HG03280 (cell line): Measurements from ENCODE around the gene FBXO9.

Source experiments
- ATAC-seq: cut with Tn5 transposase; IDR thresholded peaks from one replicate; pipeline ENCODE4 v1.9.1; 2021; ENCODE audit warnings: mild to moderate bottlenecking, moderate library complexity; ENCODE audit not compliant: unreplicated experiment

The FBXO9 gene

GRCh38 chr6:53065266-53066076, at the start of gene FBXO9:
TSS of gene FBXO9 (plus strand) at chr6:53065404. CDS start at chr6:53065790, 386 bp downstream.
- ATAC-seq, result peak; percentile 49

- no peak for ATAC-seq
Measured at GRCh38 chr6:53015486-53015885, 49.7 kb upstream of the FBXO9 start.

GRCh38 chr6:53018446-53018845, 46.8 kb upstream of the FBXO9 start:
- no peak for ATAC-seq

- no peak for ATAC-seq
Measured at GRCh38 chr6:53020005-53020744, 45.0 kb upstream of the FBXO9 start.

GRCh38 chr6:53023323-53023722, 41.9 kb upstream of the FBXO9 start:
- ATAC-seq, result no peak

- ATAC-seq, result no peak
Measured at GRCh38 chr6:53026526-53026925, 38.7 kb upstream of the FBXO9 start.

GRCh38 chr6:53027131-53027718, 38.0 kb upstream of the FBXO9 start:
- no peak for ATAC-seq

GRCh38 chr6:53028467-53028866, 36.7 kb upstream of the FBXO9 start:
- ATAC-seq, result no peak

- no peak for ATAC-seq
Measured at GRCh38 chr6:53029257-53029656, 35.9 kb upstream of the FBXO9 start.

- ATAC-seq, result no peak
Measured at GRCh38 chr6:53029761-53030160, 35.4 kb upstream of the FBXO9 start.

GRCh38 chr6:53031281-53031680, 33.9 kb upstream of the FBXO9 start:
- ATAC-seq, result no peak

- ATAC-seq, result no peak
Measured at GRCh38 chr6:53032849-53033248, 32.4 kb upstream of the FBXO9 start.

- no peak for ATAC-seq
Measured at GRCh38 chr6:53033764-53034163, 31.4 kb upstream of the FBXO9 start.

- ATAC-seq, result no peak
Measured at GRCh38 chr6:53035549-53036213, 29.5 kb upstream of the FBXO9 start.

- ATAC-seq, result no peak
Measured at GRCh38 chr6:53038141-53038540, 27.1 kb upstream of the FBXO9 start.

GRCh38 chr6:53038596-53038995, 26.6 kb upstream of the FBXO9 start:
- ATAC-seq, result no peak

- ATAC-seq, result no peak
Measured at GRCh38 chr6:53041356-53041755, 23.8 kb upstream of the FBXO9 start.

GRCh38 chr6:53042112-53042511, 23.1 kb upstream of the FBXO9 start:
- ATAC-seq, result no peak

- no peak for ATAC-seq
Measured at GRCh38 chr6:53043581-53043980, 21.6 kb upstream of the FBXO9 start.

- ATAC-seq, result no peak
Measured at GRCh38 chr6:53044071-53044470, 21.1 kb upstream of the FBXO9 start.

- ATAC-seq, result no peak
Measured at GRCh38 chr6:53044572-53044971, 20.6 kb upstream of the FBXO9 start.
